HG03095 (cell line): Measurements from ENCODE around the gene TNNC2.
"Not testable (repeated sequence)": the region's sequence is repeated elsewhere in the genome, so short reads cannot be mapped to it uniquely, and the experiment has no call there.

Experiments
- ATAC-seq: cut with Tn5 transposase; IDR thresholded peaks from one replicate; pipeline ENCODE4 v1.9.1; 2021; ENCODE audit warnings: moderate library complexity; ENCODE audit not compliant: unreplicated experiment

Gene TNNC2

GRCh38 chr20:45848969-45849582, 22.0 kb upstream of the TNNC2 start:
- no peak for ATAC-seq

- ATAC-seq, result no peak
Observed at GRCh38 chr20:45848421-45848820, 21.3 kb upstream of the TNNC2 start.

- no peak for ATAC-seq
Observed at GRCh38 chr20:45845452-45845851, 18.3 kb upstream of the TNNC2 start.

GRCh38 chr20:45843506-45843905, 16.4 kb upstream of the TNNC2 start:
- ATAC-seq, result no peak

- no peak for ATAC-seq
Observed at GRCh38 chr20:45842169-45842812, 15.2 kb upstream of the TNNC2 start.

- ATAC-seq, result no peak
Observed at GRCh38 chr20:45841407-45842129, 14.5 kb upstream of the TNNC2 start.

GRCh38 chr20:45840700-45841198, 13.6 kb upstream of the TNNC2 start:
- ATAC-seq, result no peak

- ATAC-seq, result no peak
Observed at GRCh38 chr20:45836841-45837240, 9.7 kb upstream of the TNNC2 start.

- ATAC-seq, result no peak
Observed at GRCh38 chr20:45835825-45836224, 8.7 kb upstream of the TNNC2 start.

GRCh38 chr20:45835329-45835765, 8.2 kb upstream of the TNNC2 start:
- no peak for ATAC-seq

GRCh38 chr20:45834797-45835161, 7.7 kb upstream of the TNNC2 start:
- ATAC-seq, result no peak

- ATAC-seq, result no peak
Observed at GRCh38 chr20:45833883-45834796, 7.0 kb upstream of the TNNC2 start.

- no peak for ATAC-seq
Observed at GRCh38 chr20:45833030-45833882, 6.1 kb upstream of the TNNC2 start, which contains the start of gene SNX21. TSS of gene SNX21 (plus strand) at chr20:45833799. CDS start at chr20:45833920, 121 bp downstream.

GRCh38 chr20:45832619-45833018, 5.5 kb upstream of the TNNC2 start:
- no peak for ATAC-seq

- ATAC-seq, result not testable (repeated sequence)
Observed at GRCh38 chr20:45829673-45830106, 2.6 kb upstream of the TNNC2 start.

GRCh38 chr20:45828589-45828988, 1.5 kb upstream of the TNNC2 start:
- ATAC-seq, result no peak

GRCh38 chr20:45827712-45828111, 600 bp upstream of the TNNC2 start:
- ATAC-seq, result no peak

GRCh38 chr20:45826381-45827019, 612 bp downstream of the TNNC2 start:
- no peak for ATAC-seq
